Daoy (cell line): ENCODE measurements around the gene THAP10. TPM values are rescaled to one million over a fixed set of nuclear protein-coding genes. Genes with fewer than 3 reads are reported as not detected.
"Not testable (repeated sequence)": the region's sequence is repeated elsewhere in the genome, so short reads cannot be mapped to it uniquely, and the experiment has no call there.

Experiments
- DNase-seq: peaks from one replicate; pipeline ENCODE4 v3.0.0-alpha.2; 2015; ENCODE audit warnings: low read depth
- total RNA-seq: library from RNA; depleted of rRNA; stranded (reverse); fragments of >200 nt; shearing (Covaris generic); gene quantifications from 2 replicates; pipeline ENCODE4 v1.2.3, GENCODE V29; 2014; rRNA removed

THAP10 gene
- 7.6 and 9.6 TPM in 2 replicates for total RNA-seq

GRCh38 chr15:70892002-70892911 lies at the start of gene THAP10, which contains the start of gene LRRC49:
THAP10 (minus strand) TSS chr15:70892433; CDS start chr15:70892272, 161 bp downstream.
LRRC49 (plus strand) TSS chr15:70892826; CDS start chr15:70892895, 69 bp downstream.
- peak; percentile 97 for DNase-seq

- DNase-seq = no peak
Measured at GRCh38 chr15:70936326-70936725, 44.1 kb upstream of the THAP10 start.

- no peak for DNase-seq
Measured at GRCh38 chr15:70935631-70936030, 43.4 kb upstream of the THAP10 start.

GRCh38 chr15:70933411-70933810 lies 41.2 kb upstream of the THAP10 start:
- no peak for DNase-seq

- no peak for DNase-seq
Measured at GRCh38 chr15:70932397-70932796, 40.2 kb upstream of the THAP10 start.

GRCh38 chr15:70931821-70932220 lies 39.6 kb upstream of the THAP10 start:
- DNase-seq = no peak

- DNase-seq = not testable (repeated sequence)
Measured at GRCh38 chr15:70926914-70927313, 34.7 kb upstream of the THAP10 start.

- no peak for DNase-seq
Measured at GRCh38 chr15:70923311-70924080, 31.3 kb upstream of the THAP10 start.

GRCh38 chr15:70922119-70922518 lies 29.9 kb upstream of the THAP10 start:
- DNase-seq = no peak

- DNase-seq = no peak
Measured at GRCh38 chr15:70920981-70921696, 28.9 kb upstream of the THAP10 start.

- DNase-seq = no peak
Measured at GRCh38 chr15:70917955-70918354, 25.7 kb upstream of the THAP10 start.

GRCh38 chr15:70916531-70916930 lies 24.3 kb upstream of the THAP10 start:
- no peak for DNase-seq

- DNase-seq = no peak
Measured at GRCh38 chr15:70912187-70912586, 20.0 kb upstream of the THAP10 start.

GRCh38 chr15:70910958-70911357 lies 18.7 kb upstream of the THAP10 start:
- DNase-seq = no peak

GRCh38 chr15:70907784-70908471 lies 15.7 kb upstream of the THAP10 start:
- no peak for DNase-seq

GRCh38 chr15:70906842-70907241 lies 14.6 kb upstream of the THAP10 start:
- DNase-seq = no peak

- peak; percentile 70 for DNase-seq
Measured at GRCh38 chr15:70902107-70902506, 9.9 kb upstream of the THAP10 start.

- peak; percentile 58 for DNase-seq
Measured at GRCh38 chr15:70892912-70893560, 803 bp upstream of the THAP10 start.

GRCh38 chr15:70882361-70882760 lies 9.9 kb downstream of the THAP10 start:
- peak; percentile 17 for DNase-seq

GRCh38 chr15:70880781-70881180 lies 11.5 kb downstream of the THAP10 start:
- DNase-seq = no peak

GRCh38 chr15:70879401-70879800 lies 12.8 kb downstream of the THAP10 start:
- DNase-seq = peak; percentile 71
